HG02642 (cell line): Measurements from ENCODE around the gene DLG2.
"Not testable (repeated sequence)": the region's sequence is repeated elsewhere in the genome, so short reads cannot be mapped to it uniquely, and the experiment has no call there.

Experiments
- ATAC-seq: cut with Tn5 transposase; IDR thresholded peaks from one replicate; pipeline ENCODE4 v1.9.1; 2021; ENCODE audit warnings: mild to moderate bottlenecking; ENCODE audit not compliant: unreplicated experiment, poor library complexity

Gene DLG2

DNA sequence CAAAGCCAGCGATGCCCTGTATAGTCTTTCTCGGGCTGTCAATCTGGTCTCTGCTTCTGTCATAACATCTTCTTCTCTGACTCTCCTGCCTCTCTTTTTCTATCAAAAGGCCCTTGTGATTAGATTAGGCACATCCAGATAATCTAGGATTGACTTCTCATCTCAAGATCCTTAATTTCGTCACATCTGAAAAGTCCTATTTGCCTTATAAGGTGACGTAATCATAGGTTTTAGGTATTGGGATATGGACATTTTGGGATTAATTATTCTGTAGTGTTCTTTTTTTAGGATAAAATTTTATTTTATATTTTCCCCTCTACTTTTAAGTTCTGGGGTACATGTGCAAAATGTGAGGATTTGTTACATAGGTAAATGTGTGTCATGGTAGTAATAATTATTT lies 1860.2 kb downstream of the DLG2 start:
- ATAC-seq: no peak

- ATAC-seq: no peak
Measured at GRCh38 chr11:83764643-83765042, 1862.5 kb downstream of the DLG2 start.

DNA sequence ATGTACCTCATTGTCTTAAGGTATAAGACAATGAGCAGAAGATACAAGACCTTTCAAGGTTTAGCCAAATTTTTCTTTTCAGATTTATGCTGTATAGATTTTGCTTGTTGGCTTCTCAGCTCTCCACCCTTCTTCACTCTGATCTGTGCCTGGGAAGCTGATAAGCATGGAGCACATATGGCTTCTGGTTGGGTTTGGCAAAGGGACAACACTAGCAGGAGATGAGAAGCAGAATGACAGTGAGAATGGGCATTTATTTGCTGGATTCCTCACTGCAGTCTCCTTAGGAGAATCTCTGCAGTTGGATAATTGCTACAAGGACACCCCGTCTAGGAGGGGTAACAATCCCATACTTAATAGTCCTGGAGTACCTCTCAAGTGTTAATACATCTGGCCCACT lies 1866.2 kb downstream of the DLG2 start:
- no peak for ATAC-seq

GRCh38 chr11:83759148-83759547 lies 1868.0 kb downstream of the DLG2 start:
- no peak for ATAC-seq

DNA sequence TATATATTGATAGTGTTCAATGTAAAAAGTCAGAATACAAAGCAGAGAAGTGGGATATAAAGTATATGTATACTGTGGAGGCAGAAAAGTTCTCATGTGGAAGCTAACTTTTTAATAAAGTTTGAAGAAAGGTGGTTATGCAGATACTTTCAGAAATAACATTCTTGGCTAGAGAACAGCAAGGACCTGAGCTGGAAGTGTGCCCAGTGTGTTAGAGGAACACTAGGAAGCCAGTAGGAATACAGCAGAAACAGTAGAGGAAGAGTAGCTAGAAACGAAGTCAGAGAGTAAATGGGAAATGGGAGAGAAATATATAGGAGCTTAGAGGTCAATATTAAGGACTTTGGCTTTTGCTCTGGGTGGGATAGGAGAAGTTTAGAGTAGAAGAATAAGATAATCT lies 1876.1 kb downstream of the DLG2 start:
- ATAC-seq: no peak

- ATAC-seq: no peak
Measured at GRCh38 chr11:83746921-83747585, 1880.1 kb downstream of the DLG2 start.

DNA sequence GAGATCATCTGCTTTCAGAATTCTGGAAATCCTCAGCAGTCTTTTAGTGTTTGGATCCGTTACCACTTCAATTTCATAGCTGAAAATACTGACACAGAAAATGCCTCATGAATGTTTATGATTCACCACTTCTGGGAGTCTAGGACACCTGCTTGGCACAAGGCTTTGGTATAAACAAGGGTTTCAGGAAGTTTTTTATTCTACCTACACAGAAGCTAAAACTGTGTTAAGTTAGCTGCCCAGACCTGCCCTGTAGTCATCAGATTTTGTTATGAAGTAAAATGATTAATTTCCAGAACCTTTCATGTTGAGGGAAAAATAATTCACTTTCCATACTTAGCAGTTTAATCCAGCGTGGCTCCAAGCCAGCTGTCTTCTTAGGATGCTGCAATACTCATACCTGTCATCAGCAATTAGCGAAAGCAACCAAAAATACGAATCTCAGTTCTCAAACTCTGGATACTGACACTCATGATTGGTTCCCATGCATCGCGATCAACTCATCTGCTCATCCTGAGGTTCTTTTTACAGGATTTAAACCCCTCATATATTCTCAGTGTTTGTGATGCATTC lies 1882.4 kb downstream of the DLG2 start:
- ATAC-seq: no peak

DNA sequence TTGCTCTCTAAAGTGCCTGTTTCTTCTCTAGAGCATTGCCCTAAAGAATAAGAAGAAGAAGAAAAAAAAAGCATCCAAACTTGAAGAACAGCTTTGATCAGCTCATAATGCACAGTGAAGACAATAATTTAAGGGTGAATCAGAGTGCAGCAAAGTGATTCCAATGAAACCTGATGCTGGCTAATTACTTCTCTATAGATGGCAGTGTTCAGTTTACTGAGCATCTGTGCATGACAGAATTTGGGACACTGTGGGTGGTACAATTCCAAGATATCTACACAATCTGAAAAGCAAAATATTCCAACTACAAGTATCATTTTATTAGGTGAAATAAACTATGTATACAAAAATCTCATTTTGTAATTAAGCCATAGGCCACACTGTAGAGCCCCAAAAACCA lies 1890.5 kb downstream of the DLG2 start:
- no peak for ATAC-seq

DNA sequence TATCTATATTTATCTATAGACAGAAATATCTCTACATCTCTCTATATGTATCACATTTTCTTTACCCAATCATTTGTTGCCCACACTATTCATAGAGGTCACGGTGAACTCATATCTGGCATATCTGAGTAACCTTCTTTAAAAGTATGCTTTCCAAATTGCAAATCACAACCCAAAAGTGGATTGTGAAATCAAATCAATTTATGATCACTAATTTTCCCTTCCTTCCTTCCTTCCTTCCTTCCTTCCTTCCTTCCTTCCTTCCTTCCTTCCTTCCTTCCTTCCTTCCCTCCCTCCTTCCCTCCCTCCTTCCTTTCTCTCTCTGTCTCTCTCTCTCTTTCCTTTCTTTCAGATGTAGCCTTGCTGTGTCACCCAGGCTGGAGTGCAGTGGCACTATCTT lies 1893.0 kb downstream of the DLG2 start:
- no peak for ATAC-seq

- ATAC-seq: not testable (repeated sequence)
Measured at GRCh38 chr11:83731288-83731687, 1895.9 kb downstream of the DLG2 start.

DNA sequence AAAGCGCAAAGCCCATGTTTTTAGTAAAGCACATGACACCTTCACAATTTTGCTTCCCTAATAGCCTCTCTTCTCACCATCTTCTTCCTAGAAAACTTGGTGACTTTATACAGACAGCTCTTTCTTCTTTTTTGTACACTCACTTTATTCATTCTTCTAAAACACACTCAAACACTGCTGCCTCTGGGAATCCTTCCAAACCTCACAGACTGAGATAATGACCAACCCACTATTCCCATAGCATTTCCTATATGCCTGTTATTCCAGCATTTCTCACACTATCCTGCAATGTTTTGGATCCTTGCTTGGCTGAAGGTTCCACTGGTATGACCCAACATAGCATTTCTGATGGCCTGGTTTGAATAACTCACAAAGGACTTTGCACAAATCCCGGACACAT lies 1898.9 kb downstream of the DLG2 start:
- ATAC-seq: no peak

GRCh38 chr11:83727251-83727650 lies 1899.9 kb downstream of the DLG2 start:
- no peak for ATAC-seq

DNA sequence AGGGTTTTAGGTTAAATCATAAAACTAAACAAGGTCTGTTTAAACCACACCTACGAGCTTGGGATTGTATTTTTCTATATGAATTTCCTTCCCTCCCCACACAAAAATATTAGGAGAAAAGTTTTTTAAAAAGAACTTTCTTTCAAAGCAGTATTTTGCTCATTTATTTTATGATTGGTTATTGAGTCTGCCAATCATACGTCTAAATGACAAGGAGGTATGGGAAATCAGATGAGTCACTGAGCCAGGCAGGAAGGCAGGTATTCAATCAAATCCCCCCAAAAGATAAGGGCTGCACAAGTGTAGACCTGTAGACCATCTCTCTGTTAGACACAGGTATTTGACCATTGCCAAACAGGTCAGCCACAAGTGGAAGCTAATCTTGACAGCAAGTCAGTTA lies 1900.8 kb downstream of the DLG2 start:
- ATAC-seq: no peak

DNA sequence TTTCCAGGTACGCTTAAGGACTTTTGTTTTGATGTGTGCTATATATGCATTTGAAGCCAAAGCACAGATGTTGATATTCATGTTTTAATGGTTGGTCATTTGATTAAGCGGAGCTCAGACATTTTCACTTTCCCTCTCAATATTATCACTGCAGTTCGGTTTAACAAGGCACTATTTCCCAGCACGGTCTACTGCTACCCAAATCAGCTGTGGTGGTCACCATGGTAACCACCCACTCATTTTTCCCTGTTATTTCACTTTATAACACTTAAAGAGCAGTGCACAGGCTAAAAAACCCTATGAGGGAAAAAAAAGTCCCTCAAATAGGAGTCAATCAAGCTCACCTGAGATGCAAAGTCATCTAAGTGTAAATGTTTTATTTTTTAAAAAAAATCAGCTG lies 1901.4 kb downstream of the DLG2 start:
- no peak for ATAC-seq

- ATAC-seq: no peak
Measured at GRCh38 chr11:83725269-83725560, 1901.9 kb downstream of the DLG2 start.

- ATAC-seq: peak; percentile 50
Measured at GRCh38 chr11:83723999-83724398, 1903.1 kb downstream of the DLG2 start.

GRCh38 chr11:83722392-83723119 lies 1904.6 kb downstream of the DLG2 start:
- no peak for ATAC-seq

DNA sequence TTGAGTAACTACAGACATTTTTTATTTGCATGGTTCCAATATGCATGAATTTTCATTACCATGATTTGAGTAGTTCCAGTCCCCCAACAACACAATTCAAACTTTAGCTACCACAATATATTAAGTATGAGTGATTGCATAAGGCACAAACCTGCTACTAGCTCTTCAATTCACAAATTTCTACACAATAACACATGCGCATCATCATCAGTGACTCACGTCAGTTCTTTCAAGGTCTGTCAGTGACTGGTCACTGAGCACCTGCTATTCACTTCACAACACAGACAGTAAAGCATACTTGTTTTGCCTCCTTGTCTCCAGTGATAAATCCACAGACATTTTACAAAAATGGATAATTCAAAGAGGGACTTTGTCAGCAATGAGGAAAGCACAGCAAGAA lies 1905.9 kb downstream of the DLG2 start:
- ATAC-seq: no peak

DNA sequence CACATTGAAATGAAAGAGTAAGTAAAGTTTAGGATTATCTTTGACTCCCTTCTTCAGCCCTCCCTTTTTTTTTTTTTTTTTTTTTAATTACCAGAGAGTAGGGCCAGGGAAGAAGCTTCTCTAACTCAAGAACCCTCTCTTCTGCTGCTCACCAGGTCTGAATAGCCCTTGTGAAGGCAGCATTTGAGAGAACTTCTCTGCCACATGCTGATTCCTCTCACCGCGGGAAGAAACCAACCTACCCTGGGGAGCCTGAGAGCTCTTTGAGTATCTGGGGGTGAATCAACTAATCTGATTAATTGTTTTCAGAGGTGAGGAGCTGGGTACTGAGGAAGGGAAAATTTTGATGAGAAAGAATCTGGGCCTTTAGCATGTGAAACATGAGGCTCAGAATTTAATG lies 1906.5 kb downstream of the DLG2 start:
- no peak for ATAC-seq

DNA sequence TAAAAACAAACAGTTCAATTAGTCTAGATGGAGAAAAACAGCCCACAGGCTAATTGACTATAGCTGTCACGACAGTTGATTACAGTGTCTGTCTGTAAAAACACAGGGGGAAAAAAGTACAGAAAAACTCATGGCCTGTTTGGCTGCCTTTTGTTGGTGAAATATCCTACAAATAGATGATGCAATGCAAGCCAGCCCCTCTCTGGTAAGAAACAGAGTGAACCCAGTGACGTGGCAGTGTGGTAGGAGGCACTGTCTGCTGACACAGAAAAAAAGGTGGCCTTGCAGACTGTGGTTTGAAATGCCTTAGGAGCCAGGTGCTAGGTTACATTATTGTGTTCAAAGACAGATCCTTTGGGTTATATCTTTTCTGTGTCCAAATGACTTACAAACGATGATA lies 1909.6 kb downstream of the DLG2 start:
- no peak for ATAC-seq

DNA sequence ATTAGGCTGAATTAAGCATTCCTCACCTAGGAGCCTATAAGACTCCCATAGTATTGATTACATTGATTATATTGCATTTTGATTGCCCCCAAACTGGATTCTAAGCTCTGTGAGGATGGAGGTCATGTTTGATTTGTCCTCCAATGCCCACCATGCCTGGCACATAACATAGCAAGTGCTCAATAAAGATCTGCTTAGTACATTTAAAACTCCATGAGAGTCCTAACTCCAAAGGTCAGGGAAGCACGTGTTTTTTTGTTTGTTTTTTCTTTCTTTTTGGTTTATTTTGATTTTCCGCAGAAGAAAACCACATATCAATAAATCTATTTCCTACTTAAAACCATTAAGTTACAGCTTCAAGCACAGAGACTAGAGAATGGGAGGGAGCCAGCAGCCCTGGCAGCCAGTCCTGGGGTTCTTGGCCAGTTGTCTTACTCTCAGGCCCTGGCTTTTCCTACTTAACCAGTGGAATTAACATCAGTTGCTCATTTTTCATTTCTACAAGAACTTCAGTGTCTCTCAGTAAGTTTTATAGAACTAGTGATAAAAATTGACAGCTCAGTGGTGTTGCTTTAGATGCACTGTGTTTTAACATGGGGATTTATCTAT lies 1911.1 kb downstream of the DLG2 start:
- ATAC-seq: no peak

- no peak for ATAC-seq
Measured at GRCh38 chr11:83713708-83714107, 1913.4 kb downstream of the DLG2 start.
